Endodermal cell (in vitro differentiated cells): Measurements from ENCODE around the gene SPDYC. TPM values are rescaled to one million over a fixed set of nuclear protein-coding genes. Genes with fewer than 3 reads are reported as not detected.

Experiments
- DNase-seq: peaks from one replicate; pipeline ENCODE4 v3.0.0-alpha.2; 2017
- H3K27ac ChIP-seq: 2 replicates; pipeline ENCODE4 v1.5.1; 2013; ENCODE audit warnings: mild to moderate bottlenecking, low read depth, low read length, moderate library complexity
- H3K27me3 ChIP-seq: 2 replicates; pipeline ENCODE4 v1.6.1; 2013; ENCODE audit warnings: mild to moderate bottlenecking, low read length, moderate library complexity; ENCODE audit not compliant: insufficient read depth, control insufficient read depth, poor library complexity, severe bottlenecking
- H3K36me3 ChIP-seq: 2 replicates; pipeline ENCODE4 v1.7.0; 2013; ENCODE audit warnings: mild to moderate bottlenecking, low read length, moderate library complexity; ENCODE audit not compliant: control insufficient read depth, insufficient read depth
- H3K4me1 ChIP-seq: one replicate; pipeline ENCODE4 v1.7.0; 2013; ENCODE audit warnings: low read length; ENCODE audit not compliant: control insufficient read depth, insufficient read depth
- H3K4me3 ChIP-seq: 2 replicates; pipeline ENCODE4 v1.5.1; 2013; ENCODE audit warnings: mild to moderate bottlenecking, low read length, moderate library complexity
- H3K9ac ChIP-seq: 2 replicates; pipeline ENCODE4 v1.6.1; 2013; ENCODE audit warnings: mild to moderate bottlenecking, low read length, moderate library complexity; ENCODE audit not compliant: poor library complexity, severe bottlenecking; ENCODE audit errors: extremely low read depth
- H3K9me3 ChIP-seq: 2 replicates; pipeline ENCODE4 v1.6.1; 2013; ENCODE audit warnings: mild to moderate bottlenecking, low read length, moderate library complexity; ENCODE audit not compliant: control insufficient read depth
- H3K27ac Mint-ChIP-seq: 2 replicates; pipeline ENCODE4 v1.8.0; 2020; ENCODE audit warnings: mixed read lengths
- H3K27me3 Mint-ChIP-seq: 2 replicates; pipeline ENCODE4 v1.8.0; 2021; ENCODE audit warnings: mild to moderate bottlenecking, mixed read lengths; ENCODE audit not compliant: insufficient read depth
- H3K36me3 Mint-ChIP-seq: 2 replicates; pipeline ENCODE4 v1.8.0; 2020; ENCODE audit warnings: low read depth, mixed read lengths
- H3K4me1 Mint-ChIP-seq: 2 replicates; pipeline ENCODE4 v1.8.0; 2020; ENCODE audit warnings: mixed read lengths
- H3K4me3 Mint-ChIP-seq: 2 replicates; pipeline ENCODE4 v1.8.0; 2020; ENCODE audit warnings: mild to moderate bottlenecking, moderate library complexity, mixed read lengths
- H3K9me3 Mint-ChIP-seq: 2 replicates; pipeline ENCODE4 v1.8.0; 2020; ENCODE audit warnings: mild to moderate bottlenecking, mixed read lengths
- CTCF ChIP-seq: fragments of 200-600 bp; sonication (generic); conservative IDR thresholded peaks from 2 replicates; pipeline ENCODE4 v1.5.0; 2021; ENCODE audit warnings: antibody characterized with exemption, mild to moderate bottlenecking
- WGBS, 2 experiments: methylation state at CpG; one replicate each; pipeline versions ENCODE4 v1.1.5 to v1.1.7; 2013; ENCODE audit warnings: missing lambda C conversion rate in 2 of 2, mixed read lengths in 1 of 2; ENCODE audit not compliant: insufficient coverage in 1 of 2, insufficient read length in 1 of 2; 5-methylcytosine and 5-hydroxymethylcytosine counted together
- total RNA-seq, 2 donors: library from RNA; stranded (reverse); fragmentation: NEBNext Ultra II Directional in 1 of 2; extraction: Animal tissue kit (Norgen Biotek cat#: 25700) in 1 of 2; gene quantifications; 2 replicates in 1 of 2; 3 replicates in 1 of 2; pipeline ENCODE4 v1.2.1, GENCODE V29; 2021

SPDYC gene
- total RNA-seq, 2 donors from 2014 or later = 0.46 TPM; not detected in 1

DNA sequence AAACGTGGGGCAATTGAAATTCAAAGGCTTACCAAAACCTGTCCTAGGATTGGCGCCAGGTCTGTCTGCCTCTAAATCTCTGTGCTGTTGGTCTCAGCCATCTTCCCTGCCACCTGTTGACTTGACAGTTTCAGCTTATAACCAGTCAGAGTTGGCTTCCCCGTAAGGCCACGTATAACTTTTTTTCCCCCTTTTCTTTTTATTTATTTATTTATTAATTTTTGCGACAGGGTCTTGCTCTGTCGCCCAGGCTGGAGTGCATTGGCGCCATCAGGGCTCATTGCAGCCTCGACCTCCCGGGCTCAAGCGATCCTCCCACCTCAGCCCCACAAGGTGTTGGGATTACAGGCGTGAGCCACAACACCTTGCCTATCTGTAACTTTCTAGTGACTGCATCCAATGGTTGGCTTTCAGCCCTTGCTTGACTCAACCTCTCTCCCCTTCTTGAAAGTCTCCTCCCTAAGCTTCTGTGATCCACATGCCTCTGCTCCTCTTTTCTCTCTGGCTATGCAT lies 34.3 kb upstream of the SPDYC start:
- no peaks in the 10 kb centered on the region for H3K9me3 ChIP-seq
- Mint-ChIP-seq H3K9me3 (no peaks in the 10 kb centered on the region), H3K27me3 (peaks cover 6% of the 10 kb centered on the region), H3K27ac (peak overlapping the region; percentile 99), H3K36me3 (peaks cover 19% of the 10 kb centered on the region), H3K4me1 (peaks cover 19% of the 10 kb centered on the region), H3K4me3 (peak overlapping the region; percentile 87)
- H3K4me1 ChIP-seq = no peaks in the 10 kb centered on the region
- H3K36me3 ChIP-seq = peaks cover 24% of the 10 kb centered on the region
- no peaks in the 10 kb centered on the region for H3K27me3 ChIP-seq
- no peak for DNase-seq
- no peak for TF ChIP-seq CTCF
- H3K9ac ChIP-seq = peak overlapping the region; percentile 98
- WGBS, 2 experiments = 71 to 92% methylated on average over 8 to 11 of the region's 11 CpGs
- H3K27ac ChIP-seq = peak overlapping the region; percentile 99
- H3K4me3 ChIP-seq = peak overlapping the region; percentile 94

- WGBS, 2 experiments = 81 to 94% methylated on average over 15 of the region's 15 CpGs
- Histone ChIP-seq H3K9ac (no peak overlapping the region), H3K27ac (no peak overlapping the region), H3K36me3 (peaks cover 14% of the 10 kb centered on the region), H3K4me1 (no peaks in the 10 kb centered on the region), H3K9me3 (no peaks in the 10 kb centered on the region), H3K4me3 (no peak overlapping the region), H3K27me3 (peaks cover 3% of the 10 kb centered on the region)
- Mint-ChIP-seq H3K27ac (no peak overlapping the region), H3K4me3 (no peak overlapping the region), H3K36me3 (peaks cover 12% of the 10 kb centered on the region), H3K4me1 (peaks cover 24% of the 10 kb centered on the region), H3K27me3 (peaks cover 11% of the 10 kb centered on the region), H3K9me3 (no peaks in the 10 kb centered on the region)
- DNase-seq = no peak
- no peak for TF ChIP-seq CTCF
Observed at GRCh38 chr11:65136515-65137096, 33.4 kb upstream of the SPDYC start.

- peak; percentile 9 for DNase-seq
- peaks cover 5% of the 10 kb centered on the region for H3K4me1 Mint-ChIP-seq
- peaks cover 8% of the 10 kb centered on the region for H3K9me3 Mint-ChIP-seq
- no peak overlapping the region for H3K27ac ChIP-seq
- peaks cover 9% of the 10 kb centered on the region for H3K9me3 ChIP-seq
- H3K9ac ChIP-seq = no peak overlapping the region
- H3K4me1 ChIP-seq = no peaks in the 10 kb centered on the region
- no peak overlapping the region for H3K4me3 Mint-ChIP-seq
- 94 to 95% methylated on average over 7 of the region's 7 CpGs for WGBS, 2 experiments
- H3K36me3 ChIP-seq = no peaks in the 10 kb centered on the region
- H3K27me3 ChIP-seq = peaks cover 6% of the 10 kb centered on the region
- no peak for TF ChIP-seq CTCF
- no peak overlapping the region for H3K27ac Mint-ChIP-seq
- peaks cover 33% of the 10 kb centered on the region for H3K27me3 Mint-ChIP-seq
- H3K4me3 ChIP-seq = no peak overlapping the region
- H3K36me3 Mint-ChIP-seq = no peaks in the 10 kb centered on the region
Observed at GRCh38 chr11:65141896-65142494, 28.0 kb upstream of the SPDYC start.
